ENCODE results near the gene NLN. TPM values are rescaled to one million over a fixed set of nuclear protein-coding genes. Genes with fewer than 3 reads are reported as not detected.

NLN gene
- total RNA-seq, 2 experiments from 2014 or later: 1.4 to 2.5 TPM

GRCh38 chr5:65702036-65702435 lies 20.0 kb upstream of the NLN start:
- Histone ChIP-seq H3K9me3 (ENCODE audit: control insufficient read depth in 1 of 2, insufficient read depth in 1 of 2, low read length in 2 of 2) (no peaks in the 10 kb centered on the region), H3K36me3 (ENCODE audit: insufficient read depth, low read length) (peaks cover 73% of the 10 kb centered on the region), H3K4me1 (ENCODE audit: insufficient read depth, low read length) (no peaks in the 10 kb centered on the region), H3K27me3 (ENCODE audit: control insufficient read depth in 1 of 2, insufficient read depth in 2 of 2, low read length in 2 of 2) (no peaks in the 10 kb centered on the region), H3K27ac (ENCODE audit: low read depth in 1 of 2, low read length in 2 of 2) (no peak overlapping the region), H3K4me3 (ENCODE audit: low read length) (no peak overlapping the region)
- DNase-seq (no peak), ATAC-seq (ENCODE audit: poor library complexity) (no peak)
- no peak overlapping the region for H3K4me3 Mint-ChIP-seq
- intact Hi-C loops (cut with DNase I, micrococcal nuclease): no loop called here
- peaks cover 12% of the 10 kb centered on the region for H3K4me1 Mint-ChIP-seq (ENCODE audit: low read depth)
- H3K27ac Mint-ChIP-seq: no peak overlapping the region
- TF ChIP-seq CTCF (IDR thresholded peaks at IDR 0.05): no peak
- no peaks in the 10 kb centered on the region for H3K9me3 Mint-ChIP-seq
- H3K36me3 Mint-ChIP-seq (ENCODE audit: low read depth): peaks cover 93% of the 10 kb centered on the region
- CTCF ChIA-PET: no interaction called here
- POLR2A ChIA-PET: no interaction called here
- H3K27me3 Mint-ChIP-seq: no peaks in the 10 kb centered on the region

- Histone ChIP-seq H3K4me3 (ENCODE audit: low read length) (no peak overlapping the region), H3K36me3 (ENCODE audit: insufficient read depth, low read length) (peaks cover 72% of the 10 kb centered on the region), H3K9me3 (ENCODE audit: control insufficient read depth in 1 of 2, insufficient read depth in 1 of 2, low read length in 2 of 2) (no peaks in the 10 kb centered on the region), H3K4me1 (ENCODE audit: insufficient read depth, low read length) (no peaks in the 10 kb centered on the region), H3K27ac (ENCODE audit: low read depth in 1 of 2, low read length in 2 of 2) (no peak overlapping the region), H3K27me3 (ENCODE audit: control insufficient read depth in 1 of 2, insufficient read depth in 2 of 2, low read length in 2 of 2) (no peaks in the 10 kb centered on the region)
- DNase-seq: no peak
- H3K27me3 Mint-ChIP-seq: no peaks in the 10 kb centered on the region
- H3K36me3 Mint-ChIP-seq (ENCODE audit: low read depth): peaks cover 92% of the 10 kb centered on the region
- no peak overlapping the region for H3K4me3 Mint-ChIP-seq
- no peaks in the 10 kb centered on the region for H3K4me1 Mint-ChIP-seq (ENCODE audit: low read depth)
- ChIA-PET CTCF (no interaction called here), POLR2A (interaction anchor here (0.7 to 0.9 kb wide), 2 partner anchors 14 to 256 kb away, joined by 3 read pairs; no protein-coding TSS in a partner anchor)
- no peak overlapping the region for H3K27ac Mint-ChIP-seq
- ATAC-seq (ENCODE audit: poor library complexity): no peak
- no peaks in the 10 kb centered on the region for H3K9me3 Mint-ChIP-seq
- intact Hi-C loops (cut with DNase I, micrococcal nuclease): no loop called here
- no peak for TF ChIP-seq CTCF (IDR thresholded peaks at IDR 0.05)
These were observed 17.3 kb upstream of the NLN start for GRCh38 chr5:65704621-65705239.

- DNase-seq (no peak), ATAC-seq (ENCODE audit: poor library complexity) (no peak)
- H3K27ac Mint-ChIP-seq: no peak overlapping the region
- peaks cover 75% of the 10 kb centered on the region for H3K36me3 ChIP-seq (ENCODE audit: insufficient read depth, low read length)
- peaks cover 77% of the 10 kb centered on the region for H3K36me3 Mint-ChIP-seq (ENCODE audit: low read depth)
- H3K4me3 Mint-ChIP-seq: no peak overlapping the region
- no peaks in the 10 kb centered on the region for H3K9me3 Mint-ChIP-seq
- TF ChIP-seq CTCF (IDR thresholded peaks at IDR 0.05): no peak
- no peaks in the 10 kb centered on the region for H3K27me3 Mint-ChIP-seq
- intact Hi-C loops (cut with DNase I, micrococcal nuclease): no loop called here
- no peak overlapping the region for H3K4me3 ChIP-seq (ENCODE audit: low read length)
- H3K9me3 ChIP-seq (ENCODE audit: control insufficient read depth in 1 of 2, insufficient read depth in 1 of 2, low read length in 2 of 2): no peaks in the 10 kb centered on the region
- no peaks in the 10 kb centered on the region for H3K27me3 ChIP-seq (ENCODE audit: control insufficient read depth in 1 of 2, insufficient read depth in 2 of 2, low read length in 2 of 2)
- no peak overlapping the region for H3K27ac ChIP-seq (ENCODE audit: low read depth in 1 of 2, low read length in 2 of 2)
- no peaks in the 10 kb centered on the region for H3K4me1 ChIP-seq (ENCODE audit: insufficient read depth, low read length)
- H3K4me1 Mint-ChIP-seq (ENCODE audit: low read depth): peaks cover 16% of the 10 kb centered on the region
- ChIA-PET POLR2A (interaction anchor here (1.0 kb wide), 1 partner anchor 14 kb away, joined by 5 read pairs; the partner anchor contains the start of genes NLN and SGTB), CTCF (interaction anchor here (1.1 kb wide), 1 partner anchor 10 kb away, joined by 3 read pairs; no protein-coding TSS in a partner anchor)
These were observed 14.3 kb upstream of the NLN start for GRCh38 chr5:65707663-65708062.

All from CD4-positive, alpha-beta T cell (primary cell).